ENCODE results near the gene BIRC5.

- TF ChIP-seq CTCF (IDR thresholded peaks at IDR 0.05) (no peak), POLR2A (IDR thresholded peaks at IDR 0.05) (no peak)
These were observed 19.6 kb downstream of the BIRC5 start for GRCh38 chr17:78233678-78234077.

All from upper lobe of left lung (tissue), 4 donors.